Heart right ventricle (tissue), 16 donors: ENCODE results near the gene HNRNPA2B1. TPM values are rescaled to one million over a fixed set of nuclear protein-coding genes. Genes with fewer than 3 reads are reported as not detected.

Experiments
- ATAC-seq, 8 donors: fragments of 200-7000 bp; cut with Tn5 transposase; one replicate each; pipeline ENCODE4 v1.9.1; 2020; ENCODE audit warnings: mild to moderate bottlenecking in 8 of 8, moderate library complexity in 8 of 8, moderate number of reproducible peaks in 1 of 8
- DNase-seq, 2 donors: peaks; one replicate each; pipeline ENCODE4 v3.0.0-alpha.2; 2020
- H3K27ac ChIP-seq, 10 donors: fragments of 200-600 bp; sonication (generic) in 2 of 10; one replicate each; pipeline versions ENCODE4 v1.5.0 to v1.8.0; 2020 to 2022; ENCODE audit warnings: mild to moderate bottlenecking in 3 of 10
- H3K27me3 ChIP-seq, 7 donors: fragments of 200-600 bp; one replicate each; pipeline ENCODE4 v1.8.0; 2021 to 2022; ENCODE audit warnings: mild to moderate bottlenecking in 2 of 7
- H3K36me3 ChIP-seq, 9 donors: fragments of 200-600 bp; sonication (generic) in 1 of 9; one replicate each; pipeline versions ENCODE4 v1.5.0 to v1.8.0; 2020 to 2022; ENCODE audit warnings: mild to moderate bottlenecking in 2 of 9
- H3K4me1 ChIP-seq, 9 donors: fragments of 200-600 bp; sonication (generic) in 1 of 9; one replicate each; pipeline versions ENCODE4 v1.5.0 to v1.8.0; 2020 to 2022; ENCODE audit warnings: mild to moderate bottlenecking in 4 of 9
- H3K4me3 ChIP-seq, 10 donors: fragments of 200-600 bp; sonication (generic) in 2 of 10; one replicate each; pipeline versions ENCODE4 v1.5.0 to v1.8.0; 2020 to 2022; ENCODE audit warnings: mild to moderate bottlenecking in 7 of 10, moderate library complexity in 2 of 10
- H3K9me3 ChIP-seq, 11 donors: fragments of 200-600 bp in 10 of 11; sonication (generic) in 2 of 11; one replicate each; pipeline versions ENCODE4 v1.5.0 to v1.8.0; 2013 to 2022; ENCODE audit warnings: mild to moderate bottlenecking in 2 of 11, control low read depth in 1 of 11, moderate library complexity in 1 of 11
- CTCF ChIP-seq, 9 donors: fragments of 200-600 bp; sonication (generic) in 2 of 9; IDR thresholded peaks; one replicate each; pipeline versions ENCODE4 v1.5.0 to v1.8.0; 2021 to 2022; ENCODE audit warnings: antibody characterized with exemption in 9 of 9, mild to moderate bottlenecking in 5 of 9, moderate library complexity in 1 of 9
- WGBS, 2 donors: extraction: QIAGEN DNeasy Blood & Tissue Kit; methylation state at CpG; one replicate each; pipeline ENCODE4 v1.1.7; 2013; ENCODE audit warnings: inconsistent platforms in 1 of 2; 5-methylcytosine and 5-hydroxymethylcytosine counted together
- intact Hi-C, 10 donors: fragments of 100-400 bp; cut with DNase I; formaldehyde crosslinking; loops; one replicate each; pipeline versions ENCODE4 v1.11.1 to v1.14.2; 2022
- long read RNA-seq, 3 donors: library from polyadenylated mRNA; unstranded; transcript quantifications; one replicate each; pipeline ENCODE4 v2.0.0, GENCODE V29; 2020 to 2021
- polyA plus RNA-seq, 2 donors: library from polyadenylated mRNA; stranded (reverse); fragments of 200-250 nt; gene quantifications; one replicate each; pipeline ENCODE4 v1.2.3, GENCODE V29; 2013
- total RNA-seq, 10 donors: library from RNA; stranded (reverse); fragmentation: NEBNext Ultra II Directional in 3 of 10; extraction: Animal tissue kit (Norgen Biotek cat#: 25700) in 3 of 10; gene quantifications; one replicate each; pipeline versions ENCODE4 v1.2.1 to v1.2.4, GENCODE V29; 2021 to 2023
- donor health status: Arrhythmogenic right ventricular cardiomyopathy.
- donor health status: ischemic (EF 13 %, LVEDD 7.1; RV severe dilation, severe dysfunction).
- donor health status: healthy with polysubstance abuse.
- donor health status: DM: no; HTN: yes; CAD: no.
- donor health status: DM: no; HTN: no; CAD: no.
- donor health status: ischemic (EF 25% LVEDD 6.9; RV normal size, moderate dysfunction).
- donor health status: ischemic (EF 25% LVEDD 5.7; RV mildly dilated, moderate dysfunction).
- donor health status: healthy.
- donor health status: DM: yes; HTN: yes; CAD: no.
- donor health status: Ischemic cardiomyopathy.
- donor health status: ischemic (EF 35%, LVEDD 5.7; RV mildly dilated, moderate dysfunction).
- donor health status: nonischemic (EF 11% LVEDD 7.7; RV severe dilation, severe dysfunction).
- donor health status: DM: yes; HTN: yes; CAD: no.
- donor health status: PGD.
- donor health status: ischemic (EF 29% LVEDD 5.4; RV normal size, mild dysfunction).
- donor health status: nonischemic (EF 23%, LVEDD 6.1; RV moderate dilation, normal function).

The HNRNPA2B1 gene
- 100 to 1,000 TPM; 364 to 445 (median 398) TPM for total RNA-seq
- polyA plus RNA-seq: 100 to 1,000 TPM; 554 to 667 TPM
- long read RNA-seq, donor 1, full-length matches to known transcripts: 183 of 261 reads
- long read RNA-seq, donor 1, partial matches to known transcripts: 34 of 261 reads
- long read RNA-seq, donor 1, other reads (novel, unspliced or antisense): 44 of 261 reads
- long read RNA-seq, donor 2, full-length matches to known transcripts: 190 of 274 reads
- long read RNA-seq, donor 2, partial matches to known transcripts: 48 of 274 reads
- long read RNA-seq, donor 2, other reads (novel, unspliced or antisense): 36 of 274 reads
- long read RNA-seq, donor 3, full-length matches to known transcripts: 148 of 178 reads
- long read RNA-seq, donor 3, partial matches to known transcripts: 9 of 178 reads
- long read RNA-seq, donor 3, other reads (novel, unspliced or antisense): 21 of 178 reads

DNA sequence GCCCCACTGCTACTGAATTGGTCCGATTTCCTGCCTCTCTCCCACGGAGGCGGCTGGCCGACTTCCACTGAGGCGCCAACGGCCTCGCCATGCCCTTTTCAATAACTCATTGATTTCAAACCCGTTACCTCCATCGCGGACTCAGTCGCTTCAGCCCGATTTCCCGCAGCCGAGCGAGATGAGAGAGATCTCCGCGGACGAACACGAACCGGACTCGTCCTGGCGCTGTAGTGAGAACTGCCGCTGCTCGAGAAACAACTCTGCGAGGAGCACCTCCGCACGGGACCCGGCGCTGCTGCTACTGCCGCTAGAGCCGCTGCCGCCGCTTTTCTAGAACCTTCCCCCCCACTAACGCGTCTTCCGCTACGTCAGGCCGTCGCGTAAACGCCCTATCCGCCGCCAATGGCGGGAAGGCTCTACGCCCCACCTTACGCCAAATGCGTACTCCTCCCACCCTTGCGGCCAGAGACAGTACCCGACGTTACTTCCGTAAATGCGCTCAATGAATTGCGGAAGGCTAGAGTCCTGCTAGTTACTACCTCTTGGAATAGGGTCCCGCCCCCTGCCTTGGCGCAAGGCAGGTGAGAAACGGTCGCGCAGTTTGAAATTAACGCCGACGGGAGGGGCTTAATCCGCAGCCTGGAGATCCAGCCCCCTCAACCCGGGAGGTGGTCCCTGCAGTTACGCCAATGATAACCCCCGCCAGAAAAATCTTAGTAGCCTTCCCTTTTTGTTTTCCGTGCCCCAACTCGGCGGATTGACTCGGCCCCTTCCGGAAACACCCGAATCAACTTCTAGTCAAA, at the start of gene HNRNPA2B1:
Gene HNRNPA2B1 (minus strand): TSS at position 303 of the 803 bp plus-strand sequence. CDS start 169 bp downstream, at position 134.
- Histone ChIP-seq H3K27me3 (no peaks in the 10 kb centered on the region), H3K4me1 (peaks cover 6 to 56% (median 51%) of the 10 kb centered on the region in 9 donors), H3K4me3 (peak within 1 kb of the TSS; percentile 65 to 99 (median 88)), H3K9me3 (no peaks in the 10 kb centered on the region), H3K36me3 (peaks cover 0 to 34% (median 17%) of the 10 kb centered on the region in 9 donors), H3K27ac (peak within 1 kb of the TSS; percentile 93 to 100 (median 99))
- intact Hi-C loops: loop anchor here in 2 of 10 donors (10.0 kb wide), 2 partner anchors 74 to 306 kb away; no protein-coding TSS in a partner anchor
- peak in 1 of 9 donors; percentile 19 for TF ChIP-seq CTCF (IDR thresholded peaks at IDR 0.05)
- DNase-seq: peak; percentile 95 to 97
- 0% methylated on average over 67 to 71 of the region's 71 CpGs for WGBS, 2 donors
- ATAC-seq: peak; percentile 82 to 93 (median 87)

DNA sequence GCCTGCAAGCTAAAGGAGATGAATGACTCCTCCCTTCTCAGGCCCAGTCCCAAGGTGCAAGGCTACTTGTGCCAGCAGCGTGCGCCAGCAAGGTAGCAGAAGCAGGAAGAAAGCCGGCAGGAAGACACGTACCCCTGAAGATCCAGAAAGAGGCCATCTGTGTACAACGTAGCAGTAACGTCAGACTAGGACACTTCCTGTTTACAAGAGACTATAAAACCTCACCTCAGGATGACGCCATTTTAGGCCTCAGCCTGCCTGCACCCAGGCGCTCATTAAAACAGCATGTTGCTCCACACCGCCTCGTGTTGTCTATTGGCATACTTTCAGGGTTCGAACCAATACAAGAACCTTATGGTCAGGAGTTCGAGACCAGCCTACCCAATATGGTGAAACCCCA, 49.7 kb upstream of the HNRNPA2B1 start:
- Histone ChIP-seq H3K4me1 (no peaks in the 10 kb centered on the region), H3K9me3 (no peaks in the 10 kb centered on the region), H3K27ac (no peak overlapping the region), H3K4me3 (no peak overlapping the region), H3K36me3 (no peaks in the 10 kb centered on the region), H3K27me3 (peaks cover 0 to 14% (median 4%) of the 10 kb centered on the region in 7 donors)
- no peak for ATAC-seq
- WGBS, 2 donors: 80 to 81% methylated on average over 12 of the region's 12 CpGs
- intact Hi-C loops: no loop called here
- TF ChIP-seq CTCF (IDR thresholded peaks at IDR 0.05): no peak
- no peak for DNase-seq

- intact Hi-C loops: loop anchor here in 1 of 10 donors (10.0 kb wide), 1 partner anchor 90 kb away; the partner anchor contains the start of gene NFE2L3
- H3K27ac ChIP-seq: no peak overlapping the region
- no peaks in the 10 kb centered on the region for H3K4me1 ChIP-seq
- H3K4me3 ChIP-seq: no peak overlapping the region
- H3K36me3 ChIP-seq: no peaks in the 10 kb centered on the region
- H3K9me3 ChIP-seq: no peaks in the 10 kb centered on the region
- ATAC-seq: no peak
- peaks cover 0 to 19% (median 4%) of the 10 kb centered on the region in 7 donors for H3K27me3 ChIP-seq
- no peak for TF ChIP-seq CTCF (IDR thresholded peaks at IDR 0.05)
- 92 to 93% methylated on average over 13 of the region's 13 CpGs for WGBS, 2 donors
- no peak for DNase-seq
These were observed 44.6 kb upstream of the HNRNPA2B1 start for GRCh38 chr7:26245150-26245549.

DNA sequence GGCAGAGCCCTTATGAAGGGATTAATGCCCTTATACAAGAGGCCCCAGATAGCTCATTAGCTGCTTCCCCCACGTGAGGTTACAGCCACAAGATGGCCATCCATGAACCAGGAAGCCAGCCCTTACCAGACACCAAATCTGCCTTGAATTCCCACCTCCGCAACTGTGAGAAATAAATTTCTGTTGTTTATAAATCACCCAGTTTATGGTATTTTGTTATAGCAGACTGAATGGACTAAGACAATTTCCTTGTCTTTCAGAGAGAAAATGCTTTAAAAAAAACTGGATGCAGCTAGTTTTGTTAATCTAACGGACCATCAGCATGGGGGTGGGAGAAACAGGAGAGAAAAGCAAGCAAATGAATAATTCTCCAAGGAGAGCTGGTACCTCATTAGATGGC, 37.5 kb upstream of the HNRNPA2B1 start:
- H3K36me3 ChIP-seq: no peaks in the 10 kb centered on the region
- H3K4me1 ChIP-seq: no peaks in the 10 kb centered on the region
- H3K27ac ChIP-seq: no peak overlapping the region
- peaks cover 0 to 27% (median 0%) of the 10 kb centered on the region in 7 donors for H3K27me3 ChIP-seq
- no peak for ATAC-seq
- WGBS, 2 donors: 63 to 64% methylated on average over 3 of the region's 3 CpGs
- DNase-seq: no peak
- intact Hi-C loops: no loop called here
- no peaks in the 10 kb centered on the region for H3K9me3 ChIP-seq
- no peak for TF ChIP-seq CTCF (IDR thresholded peaks at IDR 0.05)
- H3K4me3 ChIP-seq: no peak overlapping the region
